CD4-positive, alpha-beta T cell (primary cell): ENCODE results near the gene CTNNA2. TPM values are rescaled to one million over a fixed set of nuclear protein-coding genes. Genes with fewer than 3 reads are reported as not detected.

Experiments used
- ATAC-seq: fragments of 200-7000 bp; cut with Tn5 transposase; one replicate; pipeline ENCODE4 v1.10.0; 2022; ENCODE audit warnings: mild to moderate bottlenecking; ENCODE audit not compliant: poor library complexity
- CTCF ChIA-PET: fragments of 350-600 bp; sonication (Branson Sonifier 250); formaldehyde crosslinking; loops from one replicate; lab custom pipeline; 2021; ENCODE audit warnings: antibody characterized with exemption, inconsistent platforms; lab: Charles Lee
- POLR2A ChIA-PET: fragments of 350-600 bp; sonication (Branson Sonifier 250); formaldehyde crosslinking; loops from one replicate; lab custom pipeline; 2021; ENCODE audit warnings: antibody characterized with exemption, inconsistent platforms; lab: Charles Lee
- DNase-seq, 14 experiments: peaks; one replicate each; pipeline ENCODE4 v3.0.0-alpha.2; 2013 to 2020; ENCODE audit warnings: mixed read lengths in 2 of 14
- H3K27ac ChIP-seq, 2 donors: one replicate each; pipeline versions ENCODE4 v1.5.1 to v1.7.0; 2013; ENCODE audit warnings: low read length in 2 of 2, low read depth in 1 of 2, mild to moderate bottlenecking in 1 of 2
- H3K27me3 ChIP-seq, 2 experiments: 1 replicate in 1 of 2; 2 replicates in 1 of 2; pipeline versions ENCODE4 v1.6.1 to v1.7.0; 2013; ENCODE audit warnings: low read length in 2 of 2, control low read depth in 1 of 2, mild to moderate bottlenecking in 1 of 2, moderate library complexity in 1 of 2; ENCODE audit not compliant: insufficient read depth in 2 of 2, control insufficient read depth in 1 of 2
- H3K36me3 ChIP-seq: one replicate; pipeline ENCODE4 v1.6.1; 2013; ENCODE audit warnings: low read length, control low read depth; ENCODE audit not compliant: insufficient read depth
- H3K4me1 ChIP-seq: one replicate; pipeline ENCODE4 v1.6.1; 2013; ENCODE audit warnings: low read length, control low read depth; ENCODE audit not compliant: insufficient read depth
- H3K4me3 ChIP-seq: one replicate; pipeline ENCODE4 v1.5.1; 2013; ENCODE audit warnings: mild to moderate bottlenecking, low read length, moderate library complexity
- H3K9me3 ChIP-seq, 2 experiments: 1 replicate in 1 of 2; 2 replicates in 1 of 2; pipeline versions ENCODE4 v1.6.1 to v1.7.0; 2013; ENCODE audit warnings: low read length in 2 of 2, mild to moderate bottlenecking in 2 of 2, control low read depth in 1 of 2, moderate library complexity in 1 of 2; ENCODE audit not compliant: control insufficient read depth in 1 of 2, insufficient read depth in 1 of 2
- H3K27ac Mint-ChIP-seq: one replicate; pipeline ENCODE4 v1.8.0; 2020; ENCODE audit warnings: mixed read lengths
- H3K27me3 Mint-ChIP-seq: one replicate; pipeline ENCODE4 v1.8.0; 2021; ENCODE audit warnings: mixed read lengths
- H3K36me3 Mint-ChIP-seq: one replicate; pipeline ENCODE4 v1.8.0; 2021; ENCODE audit warnings: low read depth, mixed read lengths
- H3K4me1 Mint-ChIP-seq: one replicate; pipeline ENCODE4 v1.8.0; 2021; ENCODE audit warnings: low read depth, mixed read lengths
- H3K4me3 Mint-ChIP-seq: one replicate; pipeline ENCODE4 v1.8.0; 2020; ENCODE audit warnings: mild to moderate bottlenecking, mixed read lengths
- H3K9me3 Mint-ChIP-seq: one replicate; pipeline ENCODE4 v1.8.0; 2020; ENCODE audit warnings: mixed read lengths
- intact Hi-C, 2 experiments: fragments of 100-400 bp; cut with DNase I in 1 of 2; cut with micrococcal nuclease in 1 of 2; formaldehyde crosslinking; loops; one replicate each; pipeline versions ENCODE4 v1.15.1 to v1.9.0; 2023 to 2025; cut with DNase I, micrococcal nuclease
- total RNA-seq, 174 experiments: library from RNA in 2 of 174; stranded (reverse) in 2 of 174; gene quantifications; one replicate each; pipeline ENCODE4 v1.2.3 and lab custom pipeline; 2021 to 2026
- TF ChIP-seq, protein P1 (sequence below): fragments of 200-600 bp; IDR thresholded peaks from one replicate; pipeline ENCODE4 v1.8.0; 2022; ENCODE audit warnings: antibody characterized with exemption, mild to moderate bottlenecking

CTNNA2 gene
- total RNA-seq, 2 experiments from 2014 or later: not detected

DNA sequence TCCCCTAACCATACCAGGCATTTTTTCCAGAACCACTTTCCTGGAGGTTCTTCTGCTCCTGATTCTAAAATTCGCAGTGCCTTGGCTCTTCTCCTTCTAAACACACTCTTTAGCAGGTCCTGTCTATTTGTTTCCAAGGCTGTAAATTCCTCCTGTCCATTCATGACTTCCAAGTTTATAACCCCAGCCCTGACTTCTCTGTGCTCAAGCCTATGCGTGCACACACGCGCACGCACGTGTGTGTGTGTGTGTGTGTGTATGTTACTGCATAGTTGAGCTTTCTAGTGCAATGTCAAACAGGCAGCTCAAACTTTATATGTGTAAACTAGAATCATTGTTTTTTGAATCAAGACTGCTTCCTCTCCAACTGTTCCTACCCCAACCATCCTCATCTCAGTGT lies 454.0 kb downstream of the CTNNA2 start:
- Histone ChIP-seq H3K27ac (no peak overlapping the region), H3K27me3 (no peaks in the 10 kb centered on the region), H3K9me3 (peaks cover 0 to 4% of the 10 kb centered on the region in 2 experiments), H3K4me1 (no peaks in the 10 kb centered on the region), H3K4me3 (no peak overlapping the region), H3K36me3 (no peaks in the 10 kb centered on the region)
- CTCF ChIA-PET: no interaction called here
- no peak for ATAC-seq
- POLR2A ChIA-PET: no interaction called here
- H3K4me1 Mint-ChIP-seq: no peaks in the 10 kb centered on the region
- H3K9me3 Mint-ChIP-seq: peaks cover 6% of the 10 kb centered on the region
- TF ChIP-seq, protein P1, sequence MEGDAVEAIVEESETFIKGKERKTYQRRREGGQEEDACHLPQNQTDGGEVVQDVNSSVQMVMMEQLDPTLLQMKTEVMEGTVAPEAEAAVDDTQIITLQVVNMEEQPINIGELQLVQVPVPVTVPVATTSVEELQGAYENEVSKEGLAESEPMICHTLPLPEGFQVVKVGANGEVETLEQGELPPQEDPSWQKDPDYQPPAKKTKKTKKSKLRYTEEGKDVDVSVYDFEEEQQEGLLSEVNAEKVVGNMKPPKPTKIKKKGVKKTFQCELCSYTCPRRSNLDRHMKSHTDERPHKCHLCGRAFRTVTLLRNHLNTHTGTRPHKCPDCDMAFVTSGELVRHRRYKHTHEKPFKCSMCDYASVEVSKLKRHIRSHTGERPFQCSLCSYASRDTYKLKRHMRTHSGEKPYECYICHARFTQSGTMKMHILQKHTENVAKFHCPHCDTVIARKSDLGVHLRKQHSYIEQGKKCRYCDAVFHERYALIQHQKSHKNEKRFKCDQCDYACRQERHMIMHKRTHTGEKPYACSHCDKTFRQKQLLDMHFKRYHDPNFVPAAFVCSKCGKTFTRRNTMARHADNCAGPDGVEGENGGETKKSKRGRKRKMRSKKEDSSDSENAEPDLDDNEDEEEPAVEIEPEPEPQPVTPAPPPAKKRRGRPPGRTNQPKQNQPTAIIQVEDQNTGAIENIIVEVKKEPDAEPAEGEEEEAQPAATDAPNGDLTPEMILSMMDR: no peak
- H3K27ac Mint-ChIP-seq: no peak overlapping the region
- intact Hi-C loops: no loop called here
- no peaks in the 10 kb centered on the region for H3K27me3 Mint-ChIP-seq
- H3K36me3 Mint-ChIP-seq: no peaks in the 10 kb centered on the region
- no peak overlapping the region for H3K4me3 Mint-ChIP-seq
- DNase-seq: no peak

DNA sequence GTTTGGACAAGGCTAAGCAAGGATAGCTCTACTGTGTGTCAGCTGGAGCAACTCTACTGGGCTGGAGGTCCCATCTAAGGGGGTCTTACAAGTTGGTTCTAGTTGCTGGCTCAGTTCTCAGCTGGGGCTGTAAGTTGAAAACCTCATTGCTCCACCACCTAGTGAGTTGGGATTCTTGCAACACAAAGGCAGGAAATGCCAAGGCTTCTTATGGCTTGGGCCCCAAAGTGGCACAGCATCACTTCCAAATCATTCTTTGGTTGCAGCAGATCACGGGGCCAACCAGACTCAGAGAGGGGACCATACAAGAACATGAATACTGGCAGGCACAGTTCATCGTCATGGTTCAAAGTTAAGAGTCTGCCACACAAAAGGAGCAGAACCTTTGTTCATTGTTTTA lies 459.0 kb downstream of the CTNNA2 start:
- no peaks in the 10 kb centered on the region for H3K36me3 ChIP-seq
- DNase-seq: no peak
- no peak overlapping the region for H3K27ac ChIP-seq
- Mint-ChIP-seq H3K4me1 (no peaks in the 10 kb centered on the region), H3K27me3 (no peaks in the 10 kb centered on the region), H3K9me3 (peaks cover 4% of the 10 kb centered on the region), H3K27ac (no peak overlapping the region), H3K4me3 (no peak overlapping the region), H3K36me3 (no peaks in the 10 kb centered on the region)
- H3K4me3 ChIP-seq: no peak overlapping the region
- no peaks in the 10 kb centered on the region for H3K9me3 ChIP-seq
- TF ChIP-seq, protein P1: no peak
- ChIA-PET CTCF (no interaction called here), POLR2A (no interaction called here)
- intact Hi-C loops: no loop called here
- ATAC-seq: no peak
- no peaks in the 10 kb centered on the region for H3K27me3 ChIP-seq
- H3K4me1 ChIP-seq: no peaks in the 10 kb centered on the region

DNA sequence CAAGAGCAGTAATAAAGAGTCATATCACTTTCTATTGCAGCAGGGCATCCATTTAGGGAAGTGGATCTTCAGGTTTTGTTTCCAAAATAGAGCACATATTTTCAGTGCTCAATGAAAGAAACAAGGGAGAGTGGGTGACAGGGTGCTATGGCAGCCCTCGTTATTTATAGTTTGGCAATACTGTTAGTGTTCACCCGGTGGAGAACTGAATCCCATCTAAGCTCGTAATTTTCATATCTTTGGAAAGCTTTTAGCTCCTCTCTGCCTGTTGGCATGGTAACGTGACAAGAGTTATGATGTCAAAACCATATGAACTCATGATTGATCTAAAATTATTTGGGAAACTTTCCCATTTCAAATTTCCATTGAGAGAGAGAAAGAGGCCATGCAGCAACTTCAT lies 459.8 kb downstream of the CTNNA2 start:
- POLR2A ChIA-PET: no interaction called here
- CTCF ChIA-PET: no interaction called here
- Histone ChIP-seq H3K9me3 (no peaks in the 10 kb centered on the region), H3K4me3 (no peak overlapping the region), H3K36me3 (no peaks in the 10 kb centered on the region), H3K27me3 (no peaks in the 10 kb centered on the region), H3K27ac (no peak overlapping the region), H3K4me1 (no peaks in the 10 kb centered on the region)
- no peak overlapping the region for H3K27ac Mint-ChIP-seq
- no peaks in the 10 kb centered on the region for H3K27me3 Mint-ChIP-seq
- peaks cover 4% of the 10 kb centered on the region for H3K9me3 Mint-ChIP-seq
- H3K4me1 Mint-ChIP-seq: no peaks in the 10 kb centered on the region
- ATAC-seq: no peak
- no peaks in the 10 kb centered on the region for H3K36me3 Mint-ChIP-seq
- no peak overlapping the region for H3K4me3 Mint-ChIP-seq
- DNase-seq: no peak
- intact Hi-C loops: no loop called here
- TF ChIP-seq, protein P1: no peak
